Ascending aorta (tissue), 2 donors: Measurements from ENCODE around the gene UXS1. TPM values are rescaled to one million over a fixed set of nuclear protein-coding genes. Genes with fewer than 3 reads are reported as not detected.

Experiments used
- DNase-seq, 2 donors: peaks; one replicate each; pipeline ENCODE4 v3.0.0-alpha.2; 2019; ENCODE audit warnings: low spot score in 2 of 2
- H3K27ac ChIP-seq, 2 donors: fragments of 200-600 bp; sonication (generic); one replicate each; pipeline ENCODE4 v1.5.1; 2016 to 2017; ENCODE audit warnings: mild to moderate bottlenecking in 1 of 2
- H3K27me3 ChIP-seq: fragments of 200-600 bp; sonication (generic); one replicate; pipeline ENCODE4 v1.5.1; 2017
- H3K36me3 ChIP-seq, 2 donors: fragments of 200-600 bp; sonication (generic); one replicate each; pipeline ENCODE4 v1.5.1; 2016
- H3K4me1 ChIP-seq, 2 donors: fragments of 200-600 bp; sonication (generic); one replicate each; pipeline ENCODE4 v1.5.1; 2016 to 2017; ENCODE audit warnings: mild to moderate bottlenecking in 1 of 2
- H3K4me3 ChIP-seq, 2 donors: fragments of 200-600 bp; sonication (generic); one replicate each; pipeline ENCODE4 v1.5.1; 2016 to 2017; ENCODE audit warnings: mild to moderate bottlenecking in 1 of 2
- H3K9me3 ChIP-seq, 2 donors: fragments of 200-600 bp; sonication (generic); one replicate each; pipeline ENCODE4 v1.5.1; 2016
- intact Hi-C: fragments of 100-400 bp; cut with DNase I; formaldehyde crosslinking; loops from one replicate; pipeline ENCODE4 v1.15.1; 2023
- total RNA-seq: library from RNA; depleted of rRNA; stranded (reverse); fragments of >200 nt; gene quantifications from one replicate; pipeline ENCODE4 v1.1.0, GENCODE V29; 2016
- TF ChIP-seq, protein P1 (sequence below), 3 experiments: fragments of 200-600 bp in 2 of 3; fragments of 450-650 bp in 1 of 3; sonication (generic) in 2 of 3; IDR thresholded peaks; one replicate each; pipeline ENCODE4 v1.5.1; 2016 to 2019; ENCODE audit warnings: antibody characterized with exemption in 3 of 3, mild to moderate bottlenecking in 1 of 3, moderate library complexity in 1 of 3

The UXS1 gene
- total RNA-seq, 1 donor from 2014 or later: 146 TPM

- H3K27ac ChIP-seq: no peak overlapping the region
- TF ChIP-seq, protein P1, sequence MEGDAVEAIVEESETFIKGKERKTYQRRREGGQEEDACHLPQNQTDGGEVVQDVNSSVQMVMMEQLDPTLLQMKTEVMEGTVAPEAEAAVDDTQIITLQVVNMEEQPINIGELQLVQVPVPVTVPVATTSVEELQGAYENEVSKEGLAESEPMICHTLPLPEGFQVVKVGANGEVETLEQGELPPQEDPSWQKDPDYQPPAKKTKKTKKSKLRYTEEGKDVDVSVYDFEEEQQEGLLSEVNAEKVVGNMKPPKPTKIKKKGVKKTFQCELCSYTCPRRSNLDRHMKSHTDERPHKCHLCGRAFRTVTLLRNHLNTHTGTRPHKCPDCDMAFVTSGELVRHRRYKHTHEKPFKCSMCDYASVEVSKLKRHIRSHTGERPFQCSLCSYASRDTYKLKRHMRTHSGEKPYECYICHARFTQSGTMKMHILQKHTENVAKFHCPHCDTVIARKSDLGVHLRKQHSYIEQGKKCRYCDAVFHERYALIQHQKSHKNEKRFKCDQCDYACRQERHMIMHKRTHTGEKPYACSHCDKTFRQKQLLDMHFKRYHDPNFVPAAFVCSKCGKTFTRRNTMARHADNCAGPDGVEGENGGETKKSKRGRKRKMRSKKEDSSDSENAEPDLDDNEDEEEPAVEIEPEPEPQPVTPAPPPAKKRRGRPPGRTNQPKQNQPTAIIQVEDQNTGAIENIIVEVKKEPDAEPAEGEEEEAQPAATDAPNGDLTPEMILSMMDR (IDR thresholded peaks at IDR 0.05): no peak
Observed at GRCh38 chr2:106147665-106148064, 46.4 kb downstream of the UXS1 start.

DNA sequence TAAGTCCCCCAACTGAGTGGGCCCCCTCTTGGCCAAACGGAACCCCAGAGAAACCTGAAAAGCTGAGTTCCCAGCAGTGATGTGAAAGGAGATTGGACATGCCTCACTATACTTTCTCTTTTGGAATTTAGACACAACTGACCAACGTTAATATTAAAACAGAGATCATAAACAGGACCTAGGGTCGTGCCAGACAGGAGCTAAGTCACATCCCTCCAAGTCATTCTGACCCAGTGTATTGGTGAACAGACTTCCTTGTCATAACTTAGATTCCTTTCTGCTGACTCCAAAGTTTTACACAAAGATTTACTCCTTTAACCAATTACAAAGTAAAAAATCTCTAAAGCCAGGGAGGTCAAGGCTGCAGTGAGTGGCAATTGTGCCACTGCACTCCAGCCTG lies 46.9 kb downstream of the UXS1 start:
- no peak overlapping the region for H3K27ac ChIP-seq

More at GRCh38 chr2:106147665-106148064, 46.4 kb downstream of the UXS1 start:
- intact Hi-C loops: no loop called here
- Histone ChIP-seq H3K4me1 (no peaks in the 10 kb centered on the region), H3K27me3 (no peaks in the 10 kb centered on the region), H3K4me3 (no peak overlapping the region), H3K36me3 (peaks cover 0 to 3% of the 10 kb centered on the region in 2 donors), H3K9me3 (no peaks in the 10 kb centered on the region)
- no peak for DNase-seq

DNA sequence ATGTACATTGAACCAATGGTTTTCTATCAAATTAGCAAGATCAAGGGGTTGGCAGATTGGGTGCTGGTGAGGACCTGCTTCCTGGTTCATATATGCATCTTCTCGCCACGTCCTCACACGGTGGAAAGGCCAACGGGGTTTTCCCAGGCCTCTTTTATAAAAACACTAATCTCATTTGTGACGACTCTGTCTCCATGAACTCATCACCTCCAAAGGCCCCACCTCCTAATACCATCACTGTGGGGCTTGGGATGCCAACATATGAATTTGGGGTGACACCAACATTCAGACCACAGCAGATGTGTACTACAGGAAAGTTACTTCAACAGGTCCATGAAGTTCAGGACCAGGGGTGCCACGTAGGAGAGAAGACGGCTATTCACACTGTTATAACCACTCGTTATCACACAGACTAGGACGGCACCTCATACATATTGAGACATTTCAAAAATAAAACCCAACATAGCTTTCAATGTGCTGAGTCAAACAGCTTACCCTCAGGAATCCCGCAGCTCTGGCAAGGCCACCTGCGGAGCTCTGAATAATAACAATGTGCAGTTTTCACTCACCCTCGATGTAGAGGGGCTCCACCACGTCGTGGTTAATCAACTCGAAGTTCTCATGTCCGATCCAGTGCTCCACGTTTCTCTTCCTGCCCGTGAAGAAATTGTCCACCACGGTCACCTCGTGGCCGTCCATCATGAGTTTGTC lies 49.3 kb downstream of the UXS1 start:
- Histone ChIP-seq H3K36me3 (no peaks in the 10 kb centered on the region), H3K27me3 (no peaks in the 10 kb centered on the region), H3K4me1 (no peaks in the 10 kb centered on the region), H3K4me3 (no peak overlapping the region), H3K9me3 (no peaks in the 10 kb centered on the region), H3K27ac (no peak overlapping the region)
- no peak for DNase-seq
- intact Hi-C loops: no loop called here
- TF ChIP-seq, protein P1 (IDR thresholded peaks at IDR 0.05): no peak

More for the DNA sequence above, 46.9 kb downstream of the UXS1 start:
- TF ChIP-seq, protein P1 (IDR thresholded peaks at IDR 0.05): no peak
- Histone ChIP-seq H3K9me3 (no peaks in the 10 kb centered on the region), H3K4me3 (no peak overlapping the region), H3K36me3 (peaks cover 0 to 3% of the 10 kb centered on the region in 2 donors), H3K4me1 (no peaks in the 10 kb centered on the region), H3K27me3 (no peaks in the 10 kb centered on the region)
- intact Hi-C loops: no loop called here
- DNase-seq: no peak

- TF ChIP-seq, protein P1 (IDR thresholded peaks at IDR 0.05): no peak
- Histone ChIP-seq H3K4me3 (no peak overlapping the region), H3K27ac (no peak overlapping the region)
Observed at GRCh38 chr2:106143495-106144215, 50.4 kb downstream of the UXS1 start.

DNA sequence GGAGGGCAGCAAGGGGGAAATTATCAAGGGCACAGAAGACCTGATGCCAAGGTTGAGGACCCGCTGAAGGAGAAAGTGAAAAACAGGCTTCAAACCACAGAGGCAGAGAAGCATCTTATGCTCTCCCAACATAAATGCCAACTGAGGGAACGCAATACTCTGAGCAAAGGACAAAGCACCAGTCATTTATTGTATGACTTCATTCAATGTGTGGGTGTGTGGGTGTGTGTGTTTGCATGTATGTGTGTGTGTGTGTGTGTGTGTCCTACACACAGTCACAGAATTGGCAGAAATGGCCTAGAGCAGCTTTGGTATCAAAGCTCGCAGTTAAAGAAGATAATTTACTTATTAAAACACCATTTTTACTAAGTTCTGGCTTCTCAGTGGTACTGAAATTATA lies 51.4 kb downstream of the UXS1 start:
- no peak overlapping the region for H3K4me3 ChIP-seq
- H3K27me3 ChIP-seq: no peaks in the 10 kb centered on the region
- no peaks in the 10 kb centered on the region for H3K36me3 ChIP-seq
- DNase-seq: no peak
- no peaks in the 10 kb centered on the region for H3K9me3 ChIP-seq
- peaks cover 0 to 10% of the 10 kb centered on the region in 2 donors for H3K4me1 ChIP-seq
- TF ChIP-seq, protein P1 (IDR thresholded peaks at IDR 0.05): no peak
- intact Hi-C loops: no loop called here
- H3K27ac ChIP-seq: no peak overlapping the region

More at GRCh38 chr2:106143495-106144215, 50.4 kb downstream of the UXS1 start:
- DNase-seq: no peak
- intact Hi-C loops: no loop called here
- Histone ChIP-seq H3K9me3 (no peaks in the 10 kb centered on the region), H3K4me1 (peaks cover 0 to 7% of the 10 kb centered on the region in 2 donors), H3K27me3 (no peaks in the 10 kb centered on the region), H3K36me3 (no peaks in the 10 kb centered on the region)
